ENCODE data around the gene JPH2.

DNA sequence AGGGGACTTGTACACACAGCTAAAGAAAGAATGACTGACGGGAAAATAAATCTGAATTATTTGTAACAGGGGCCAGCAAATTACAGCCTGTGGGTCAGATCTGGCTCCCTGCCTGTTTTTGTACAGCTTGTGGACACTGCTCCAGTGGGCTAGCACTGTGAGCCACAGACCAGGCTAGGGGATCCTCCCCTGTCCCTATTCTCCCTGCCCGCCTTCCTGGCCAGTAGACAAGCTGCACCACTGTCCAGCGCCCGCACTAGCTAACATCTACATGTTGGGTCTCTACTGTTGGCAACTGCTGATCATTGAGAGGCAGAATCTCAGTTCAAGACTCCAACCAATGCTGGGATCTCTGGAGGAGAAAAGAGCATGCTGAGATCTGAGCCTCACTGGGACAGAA lies 12.9 kb upstream of the JPH2 start:
- TF ChIP-seq, protein P1, sequence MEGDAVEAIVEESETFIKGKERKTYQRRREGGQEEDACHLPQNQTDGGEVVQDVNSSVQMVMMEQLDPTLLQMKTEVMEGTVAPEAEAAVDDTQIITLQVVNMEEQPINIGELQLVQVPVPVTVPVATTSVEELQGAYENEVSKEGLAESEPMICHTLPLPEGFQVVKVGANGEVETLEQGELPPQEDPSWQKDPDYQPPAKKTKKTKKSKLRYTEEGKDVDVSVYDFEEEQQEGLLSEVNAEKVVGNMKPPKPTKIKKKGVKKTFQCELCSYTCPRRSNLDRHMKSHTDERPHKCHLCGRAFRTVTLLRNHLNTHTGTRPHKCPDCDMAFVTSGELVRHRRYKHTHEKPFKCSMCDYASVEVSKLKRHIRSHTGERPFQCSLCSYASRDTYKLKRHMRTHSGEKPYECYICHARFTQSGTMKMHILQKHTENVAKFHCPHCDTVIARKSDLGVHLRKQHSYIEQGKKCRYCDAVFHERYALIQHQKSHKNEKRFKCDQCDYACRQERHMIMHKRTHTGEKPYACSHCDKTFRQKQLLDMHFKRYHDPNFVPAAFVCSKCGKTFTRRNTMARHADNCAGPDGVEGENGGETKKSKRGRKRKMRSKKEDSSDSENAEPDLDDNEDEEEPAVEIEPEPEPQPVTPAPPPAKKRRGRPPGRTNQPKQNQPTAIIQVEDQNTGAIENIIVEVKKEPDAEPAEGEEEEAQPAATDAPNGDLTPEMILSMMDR (conservative IDR thresholded peaks at IDR 0.05; ENCODE audit: low read depth in 2 of 2), result no peak
- TF ChIP-seq POLR2AphosphoS5 (IDR thresholded peaks at IDR 0.05; ENCODE audit: low read depth), result no peak
- no peak for TF ChIP-seq EZH2phosphoT487 (IDR thresholded peaks at IDR 0.05; ENCODE audit: unreplicated experiment)
- TF ChIP-seq ZNF114 (CRISPR knock-in tag; IDR thresholded peaks at IDR 0.05), result no peak
- TF ChIP-seq ZNF331 (CRISPR knock-in tag; IDR thresholded peaks at IDR 0.05; ENCODE audit: low read depth), result no peak
- TF ChIP-seq, protein P2, sequence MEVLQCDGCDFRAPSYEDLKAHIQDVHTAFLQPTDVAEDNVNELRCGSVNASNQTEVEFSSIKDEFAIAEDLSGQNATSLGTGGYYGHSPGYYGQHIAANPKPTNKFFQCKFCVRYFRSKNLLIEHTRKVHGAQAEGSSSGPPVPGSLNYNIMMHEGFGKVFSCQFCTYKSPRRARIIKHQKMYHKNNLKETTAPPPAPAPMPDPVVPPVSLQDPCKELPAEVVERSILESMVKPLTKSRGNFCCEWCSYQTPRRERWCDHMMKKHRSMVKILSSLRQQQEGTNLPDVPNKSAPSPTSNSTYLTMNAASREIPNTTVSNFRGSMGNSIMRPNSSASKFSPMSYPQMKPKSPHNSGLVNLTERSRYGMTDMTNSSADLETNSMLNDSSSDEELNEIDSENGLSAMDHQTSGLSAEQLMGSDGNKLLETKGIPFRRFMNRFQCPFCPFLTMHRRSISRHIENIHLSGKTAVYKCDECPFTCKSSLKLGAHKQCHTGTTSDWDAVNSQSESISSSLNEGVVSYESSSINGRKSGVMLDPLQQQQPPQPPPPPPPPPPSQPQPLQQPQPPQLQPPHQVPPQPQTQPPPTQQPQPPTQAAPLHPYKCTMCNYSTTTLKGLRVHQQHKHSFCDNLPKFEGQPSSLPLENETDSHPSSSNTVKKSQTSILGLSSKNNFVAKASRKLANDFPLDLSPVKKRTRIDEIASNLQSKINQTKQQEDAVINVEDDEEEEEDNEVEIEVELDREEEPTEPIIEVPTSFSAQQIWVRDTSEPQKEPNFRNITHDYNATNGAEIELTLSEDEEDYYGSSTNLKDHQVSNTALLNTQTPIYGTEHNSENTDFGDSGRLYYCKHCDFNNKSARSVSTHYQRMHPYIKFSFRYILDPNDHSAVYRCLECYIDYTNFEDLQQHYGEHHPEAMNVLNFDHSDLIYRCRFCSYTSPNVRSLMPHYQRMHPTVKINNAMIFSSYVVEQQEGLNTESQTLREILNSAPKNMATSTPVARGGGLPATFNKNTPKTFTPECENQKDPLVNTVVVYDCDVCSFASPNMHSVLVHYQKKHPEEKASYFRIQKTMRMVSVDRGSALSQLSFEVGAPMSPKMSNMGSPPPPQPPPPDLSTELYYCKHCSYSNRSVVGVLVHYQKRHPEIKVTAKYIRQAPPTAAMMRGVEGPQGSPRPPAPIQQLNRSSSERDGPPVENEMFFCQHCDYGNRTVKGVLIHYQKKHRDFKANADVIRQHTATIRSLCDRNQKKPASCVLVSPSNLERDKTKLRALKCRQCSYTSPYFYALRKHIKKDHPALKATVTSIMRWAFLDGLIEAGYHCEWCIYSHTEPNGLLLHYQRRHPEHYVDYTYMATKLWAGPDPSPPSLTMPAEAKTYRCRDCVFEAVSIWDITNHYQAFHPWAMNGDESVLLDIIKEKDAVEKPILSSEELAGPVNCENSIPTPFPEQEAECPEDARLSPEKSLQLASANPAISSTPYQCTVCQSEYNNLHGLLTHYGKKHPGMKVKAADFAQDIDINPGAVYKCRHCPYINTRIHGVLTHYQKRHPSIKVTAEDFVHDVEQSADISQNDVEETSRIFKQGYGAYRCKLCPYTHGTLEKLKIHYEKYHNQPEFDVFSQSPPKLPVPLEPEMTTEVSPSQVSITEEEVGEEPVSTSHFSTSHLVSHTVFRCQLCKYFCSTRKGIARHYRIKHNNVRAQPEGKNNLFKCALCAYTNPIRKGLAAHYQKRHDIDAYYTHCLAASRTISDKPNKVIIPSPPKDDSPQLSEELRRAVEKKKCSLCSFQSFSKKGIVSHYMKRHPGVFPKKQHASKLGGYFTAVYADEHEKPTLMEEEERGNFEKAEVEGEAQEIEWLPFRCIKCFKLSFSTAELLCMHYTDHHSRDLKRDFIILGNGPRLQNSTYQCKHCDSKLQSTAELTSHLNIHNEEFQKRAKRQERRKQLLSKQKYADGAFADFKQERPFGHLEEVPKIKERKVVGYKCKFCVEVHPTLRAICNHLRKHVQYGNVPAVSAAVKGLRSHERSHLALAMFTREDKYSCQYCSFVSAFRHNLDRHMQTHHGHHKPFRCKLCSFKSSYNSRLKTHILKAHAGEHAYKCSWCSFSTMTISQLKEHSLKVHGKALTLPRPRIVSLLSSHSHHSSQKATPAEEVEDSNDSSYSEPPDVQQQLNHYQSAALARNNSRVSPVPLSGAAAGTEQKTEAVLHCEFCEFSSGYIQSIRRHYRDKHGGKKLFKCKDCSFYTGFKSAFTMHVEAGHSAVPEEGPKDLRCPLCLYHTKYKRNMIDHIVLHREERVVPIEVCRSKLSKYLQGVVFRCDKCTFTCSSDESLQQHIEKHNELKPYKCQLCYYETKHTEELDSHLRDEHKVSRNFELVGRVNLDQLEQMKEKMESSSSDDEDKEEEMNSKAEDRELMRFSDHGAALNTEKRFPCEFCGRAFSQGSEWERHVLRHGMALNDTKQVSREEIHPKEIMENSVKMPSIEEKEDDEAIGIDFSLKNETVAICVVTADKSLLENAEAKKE (CRISPR knock-in tag; IDR thresholded peaks at IDR 0.05), result no peak
- no peak for TF ChIP-seq EZH2 (IDR thresholded peaks at IDR 0.05; ENCODE audit: low read depth, unreplicated experiment)
- no peak for TF ChIP-seq JUNB (IDR thresholded peaks at IDR 0.05; ENCODE audit: unreplicated experiment)
- TF ChIP-seq NANOG (IDR thresholded peaks at IDR 0.05; ENCODE audit: borderline replicate concordance), result no peak
- TF ChIP-seq, protein P3, sequence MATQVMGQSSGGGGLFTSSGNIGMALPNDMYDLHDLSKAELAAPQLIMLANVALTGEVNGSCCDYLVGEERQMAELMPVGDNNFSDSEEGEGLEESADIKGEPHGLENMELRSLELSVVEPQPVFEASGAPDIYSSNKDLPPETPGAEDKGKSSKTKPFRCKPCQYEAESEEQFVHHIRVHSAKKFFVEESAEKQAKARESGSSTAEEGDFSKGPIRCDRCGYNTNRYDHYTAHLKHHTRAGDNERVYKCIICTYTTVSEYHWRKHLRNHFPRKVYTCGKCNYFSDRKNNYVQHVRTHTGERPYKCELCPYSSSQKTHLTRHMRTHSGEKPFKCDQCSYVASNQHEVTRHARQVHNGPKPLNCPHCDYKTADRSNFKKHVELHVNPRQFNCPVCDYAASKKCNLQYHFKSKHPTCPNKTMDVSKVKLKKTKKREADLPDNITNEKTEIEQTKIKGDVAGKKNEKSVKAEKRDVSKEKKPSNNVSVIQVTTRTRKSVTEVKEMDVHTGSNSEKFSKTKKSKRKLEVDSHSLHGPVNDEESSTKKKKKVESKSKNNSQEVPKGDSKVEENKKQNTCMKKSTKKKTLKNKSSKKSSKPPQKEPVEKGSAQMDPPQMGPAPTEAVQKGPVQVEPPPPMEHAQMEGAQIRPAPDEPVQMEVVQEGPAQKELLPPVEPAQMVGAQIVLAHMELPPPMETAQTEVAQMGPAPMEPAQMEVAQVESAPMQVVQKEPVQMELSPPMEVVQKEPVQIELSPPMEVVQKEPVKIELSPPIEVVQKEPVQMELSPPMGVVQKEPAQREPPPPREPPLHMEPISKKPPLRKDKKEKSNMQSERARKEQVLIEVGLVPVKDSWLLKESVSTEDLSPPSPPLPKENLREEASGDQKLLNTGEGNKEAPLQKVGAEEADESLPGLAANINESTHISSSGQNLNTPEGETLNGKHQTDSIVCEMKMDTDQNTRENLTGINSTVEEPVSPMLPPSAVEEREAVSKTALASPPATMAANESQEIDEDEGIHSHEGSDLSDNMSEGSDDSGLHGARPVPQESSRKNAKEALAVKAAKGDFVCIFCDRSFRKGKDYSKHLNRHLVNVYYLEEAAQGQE (IDR thresholded peaks at IDR 0.05; ENCODE audit: unreplicated experiment), result no peak

All from GM23338 (cell line).